Astrocyte of the cerebellum (primary cell): ENCODE data around the gene AFF3.

Experiments
- DNase-seq: peaks from one replicate; pipeline ENCODE4 v3.0.0-alpha.2; 2011; ENCODE audit warnings: low read depth
- H3K4me3 ChIP-seq: 2 replicates; pipeline ENCODE4 v1.5.1; 2011; ENCODE audit warnings: mild to moderate bottlenecking, low read depth, low read length, moderate library complexity
- CTCF ChIP-seq: IDR thresholded peaks from 2 replicates; pipeline ENCODE4 v1.5.1; 2012; ENCODE audit warnings: low read length, low read depth, moderate library complexity, mild to moderate bottlenecking; ENCODE audit errors: missing control alignments
- in situ Hi-C: cut with HindIII; loops from 2 replicates; pipeline ENCODE4 v1.10.0; 2017; ENCODE audit warnings: low sequenced_read_pairs

The AFF3 gene

GRCh38 chr2:99634234-99634633, 508.2 kb downstream of the AFF3 start:
- no peak overlapping the region for H3K4me3 ChIP-seq
- no peak for DNase-seq
- TF ChIP-seq CTCF = no peak
- in situ Hi-C loops = no loop called here

- in situ Hi-C loops = no loop called here
- DNase-seq = no peak
- H3K4me3 ChIP-seq = no peak overlapping the region
- TF ChIP-seq CTCF = no peak
Observed at GRCh38 chr2:99631700-99632099, 510.7 kb downstream of the AFF3 start.

- H3K4me3 ChIP-seq = no peak overlapping the region
- DNase-seq = no peak
- TF ChIP-seq CTCF = no peak
- in situ Hi-C loops = no loop called here
Observed at GRCh38 chr2:99629320-99629719, 513.1 kb downstream of the AFF3 start.

GRCh38 chr2:99626158-99626557, 516.2 kb downstream of the AFF3 start:
- no peak overlapping the region for H3K4me3 ChIP-seq
- DNase-seq = no peak
- no peak for TF ChIP-seq CTCF
- in situ Hi-C loops = no loop called here

GRCh38 chr2:99624677-99625076, 517.7 kb downstream of the AFF3 start:
- no peak for DNase-seq
- in situ Hi-C loops = no loop called here
- H3K4me3 ChIP-seq = no peak overlapping the region
- no peak for TF ChIP-seq CTCF

GRCh38 chr2:99623613-99624012, 518.8 kb downstream of the AFF3 start:
- in situ Hi-C loops = no loop called here
- TF ChIP-seq CTCF = no peak
- no peak overlapping the region for H3K4me3 ChIP-seq
- DNase-seq = no peak

GRCh38 chr2:99623035-99623434, 519.4 kb downstream of the AFF3 start:
- in situ Hi-C loops = no loop called here
- no peak for TF ChIP-seq CTCF
- no peak overlapping the region for H3K4me3 ChIP-seq
- DNase-seq = no peak
